ENCODE results near the gene OSBPL1A. TPM values are rescaled to one million over a fixed set of nuclear protein-coding genes. Genes with fewer than 3 reads are reported as not detected.

Gene OSBPL1A
- total RNA-seq, 4 donors from 2014 or later, result 31.0 to 42.2 (median 32.4) TPM

GRCh38 chr18:24306201-24306600, 91.4 kb downstream of the OSBPL1A start:
- Histone ChIP-seq H3K36me3 (peaks cover 28% of the 10 kb centered on the region), H3K27ac (no peak overlapping the region), H3K4me3 (no peak overlapping the region), H3K27me3 (no peaks in the 10 kb centered on the region), H3K9me3 (no peaks in the 10 kb centered on the region), H3K4me1 (no peaks in the 10 kb centered on the region)
- no peak for DNase-seq (ENCODE audit: low spot score in 2 of 2)
- WGBS, result 86% methylated on average over 2 of the region's 2 CpGs
- TF ChIP-seq EP300 (IDR thresholded peaks at IDR 0.05) (no peak), POLR2A (IDR thresholded peaks at IDR 0.05) (no peak), POLR2AphosphoS5 (IDR thresholded peaks at IDR 0.05) (no peak)

- Histone ChIP-seq H3K27me3 (no peaks in the 10 kb centered on the region), H3K27ac (no peak overlapping the region), H3K4me3 (no peak overlapping the region), H3K4me1 (no peaks in the 10 kb centered on the region), H3K36me3 (peaks cover 19% of the 10 kb centered on the region), H3K9me3 (no peaks in the 10 kb centered on the region)
- DNase-seq (ENCODE audit: low spot score in 2 of 2), result no peak
- 93% methylated on average over 3 of the region's 3 CpGs for WGBS
- no peak for TF ChIP-seq CTCF (IDR thresholded peaks at IDR 0.05)
- TF ChIP-seq POLR2A (IDR thresholded peaks at IDR 0.05), result no peak
- no peak for TF ChIP-seq POLR2AphosphoS5 (IDR thresholded peaks at IDR 0.05)
- TF ChIP-seq EP300 (IDR thresholded peaks at IDR 0.05), result no peak
Measured at GRCh38 chr18:24300703-24301102, 96.9 kb downstream of the OSBPL1A start.

GRCh38 chr18:24296276-24296675, 101.3 kb downstream of the OSBPL1A start:
- no peaks in the 10 kb centered on the region for H3K4me1 ChIP-seq
- WGBS, result 83% methylated on average over 3 of the region's 3 CpGs
- H3K36me3 ChIP-seq, result no peaks in the 10 kb centered on the region
- H3K9me3 ChIP-seq, result no peaks in the 10 kb centered on the region
- no peak for DNase-seq (ENCODE audit: low spot score in 2 of 2)
- H3K27me3 ChIP-seq, result no peaks in the 10 kb centered on the region
- no peak overlapping the region for H3K4me3 ChIP-seq
- no peak for TF ChIP-seq POLR2AphosphoS5 (IDR thresholded peaks at IDR 0.05)
- TF ChIP-seq EP300 (IDR thresholded peaks at IDR 0.05), result no peak
- TF ChIP-seq POLR2A (IDR thresholded peaks at IDR 0.05), result no peak
- no peak for TF ChIP-seq CTCF (IDR thresholded peaks at IDR 0.05)
- no peak overlapping the region for H3K27ac ChIP-seq

- no peak for DNase-seq (ENCODE audit: low spot score in 2 of 2)
- 84% methylated on average over 12 of the region's 12 CpGs for WGBS
- Histone ChIP-seq H3K9me3 (no peaks in the 10 kb centered on the region), H3K27me3 (no peaks in the 10 kb centered on the region), H3K27ac (no peak overlapping the region), H3K4me1 (no peaks in the 10 kb centered on the region), H3K36me3 (no peaks in the 10 kb centered on the region), H3K4me3 (no peak overlapping the region)
- TF ChIP-seq POLR2AphosphoS5 (IDR thresholded peaks at IDR 0.05), result no peak
- TF ChIP-seq EP300 (IDR thresholded peaks at IDR 0.05), result no peak
- no peak for TF ChIP-seq CTCF (IDR thresholded peaks at IDR 0.05)
Measured at GRCh38 chr18:24293254-24293653, 104.4 kb downstream of the OSBPL1A start.

GRCh38 chr18:24278591-24278990, 119.0 kb downstream of the OSBPL1A start:
- Histone ChIP-seq H3K36me3 (no peaks in the 10 kb centered on the region), H3K27ac (no peak overlapping the region), H3K27me3 (no peaks in the 10 kb centered on the region), H3K4me3 (no peak overlapping the region), H3K4me1 (peaks cover 6% of the 10 kb centered on the region), H3K9me3 (no peaks in the 10 kb centered on the region)
- DNase-seq (ENCODE audit: low spot score in 2 of 2), result no peak
- 96% methylated on average over 3 of the region's 3 CpGs for WGBS
- TF ChIP-seq EP300 (IDR thresholded peaks at IDR 0.05) (no peak), POLR2AphosphoS5 (IDR thresholded peaks at IDR 0.05) (no peak), POLR2A (IDR thresholded peaks at IDR 0.05) (no peak), CTCF (IDR thresholded peaks at IDR 0.05) (no peak)

All from suprapubic skin (tissue), 4 donors.